NCI-H2171 treated with DMSO at 0.1 percent for 48 hours (cell line): ENCODE data around the gene RFX7.

Source experiments
- DNase-seq: peaks from one replicate; lab custom pipeline; 2025; lab: John Stamatoyannopoulos, UW

The RFX7 gene

GRCh38 chr15:56126409-56126808 lies 117.3 kb downstream of the RFX7 start:
- no peak for DNase-seq

- peak; percentile 15 for DNase-seq
Observed at GRCh38 chr15:56124391-56124790, 119.3 kb downstream of the RFX7 start.

GRCh38 chr15:56105855-56106254 lies 137.8 kb downstream of the RFX7 start:
- DNase-seq = no peak

GRCh38 chr15:56102441-56102840 lies 141.2 kb downstream of the RFX7 start:
- no peak for DNase-seq

GRCh38 chr15:56099311-56099710 lies 144.4 kb downstream of the RFX7 start:
- DNase-seq = no peak

GRCh38 chr15:56098195-56098863 lies 145.3 kb downstream of the RFX7 start:
- DNase-seq = no peak

- DNase-seq = no peak
Observed at GRCh38 chr15:56095406-56095805, 148.3 kb downstream of the RFX7 start.

- DNase-seq = no peak
Observed at GRCh38 chr15:56094171-56094570, 149.5 kb downstream of the RFX7 start.

GRCh38 chr15:56088389-56088788 lies 155.3 kb downstream of the RFX7 start:
- no peak for DNase-seq

- DNase-seq = no peak
Observed at GRCh38 chr15:56086566-56086965, 157.1 kb downstream of the RFX7 start.

GRCh38 chr15:56082263-56082761 lies 161.4 kb downstream of the RFX7 start:
- DNase-seq = no peak

GRCh38 chr15:56077081-56077480 lies 166.6 kb downstream of the RFX7 start:
- DNase-seq = no peak

- DNase-seq = peak; percentile 83
Observed at GRCh38 chr15:56076640-56077039, 167.0 kb downstream of the RFX7 start.

- DNase-seq = no peak
Observed at GRCh38 chr15:56074481-56075265, 169.0 kb downstream of the RFX7 start.

- DNase-seq = no peak
Observed at GRCh38 chr15:56064152-56064551, 179.5 kb downstream of the RFX7 start.

GRCh38 chr15:56059716-56060115 lies 184.0 kb downstream of the RFX7 start:
- no peak for DNase-seq

- peak; percentile 75 for DNase-seq
Observed at GRCh38 chr15:56058986-56059385, 184.7 kb downstream of the RFX7 start.

- DNase-seq = no peak
Observed at GRCh38 chr15:56056626-56057025, 187.1 kb downstream of the RFX7 start.

GRCh38 chr15:56053046-56053400 lies 190.7 kb downstream of the RFX7 start:
- no peak for DNase-seq

- peak; percentile 68 for DNase-seq
Observed at GRCh38 chr15:56052395-56053045, 191.2 kb downstream of the RFX7 start.

- no peak for DNase-seq
Observed at GRCh38 chr15:56051676-56052075, 192.0 kb downstream of the RFX7 start.

- no peak for DNase-seq
Observed at GRCh38 chr15:56049577-56049976, 194.1 kb downstream of the RFX7 start.

- DNase-seq = no peak
Observed at GRCh38 chr15:56047354-56047753, 196.3 kb downstream of the RFX7 start.
